Liver (tissue), 9 donors: Measurements from ENCODE around the gene PALD1. TPM values are rescaled to one million over a fixed set of nuclear protein-coding genes. Genes with fewer than 3 reads are reported as not detected.

ENCODE experiments used
- DNase-seq: peaks from one replicate; pipeline ENCODE4 v3.0.0-alpha.2; 2017; ENCODE audit warnings: low spot score
- H3K27ac ChIP-seq, 2 donors: one replicate each; pipeline ENCODE4 v1.7.0; 2013; ENCODE audit warnings: inconsistent platforms in 2 of 2, low read length in 2 of 2, control low read depth in 1 of 2, low read depth in 1 of 2, mild to moderate bottlenecking in 1 of 2
- H3K27me3 ChIP-seq, 4 donors: one replicate each; pipeline versions ENCODE4 v1.6.1 to v1.7.0; 2013; ENCODE audit warnings: low read length in 3 of 4, inconsistent platforms in 1 of 4, mild to moderate bottlenecking in 1 of 4, moderate library complexity in 1 of 4; ENCODE audit not compliant: control insufficient read depth in 4 of 4, insufficient read depth in 4 of 4
- H3K36me3 ChIP-seq, 4 donors: one replicate each; pipeline versions ENCODE4 v1.6.1 to v1.7.0; 2013; ENCODE audit warnings: low read length in 3 of 4, mild to moderate bottlenecking in 3 of 4, low read depth in 1 of 4, moderate library complexity in 1 of 4; ENCODE audit not compliant: control insufficient read depth in 4 of 4, insufficient read depth in 3 of 4
- H3K4me1 ChIP-seq, 4 donors: one replicate each; pipeline versions ENCODE4 v1.6.1 to v1.7.0; 2013; ENCODE audit warnings: low read length in 3 of 4, mild to moderate bottlenecking in 3 of 4, moderate library complexity in 1 of 4; ENCODE audit not compliant: control insufficient read depth in 4 of 4, insufficient read depth in 4 of 4
- H3K4me3 ChIP-seq, 3 donors: one replicate each; pipeline versions ENCODE4 v1.6.1 to v1.7.0; 2013; ENCODE audit warnings: low read length in 3 of 3, control low read depth in 1 of 3, low read depth in 1 of 3, mild to moderate bottlenecking in 1 of 3
- H3K9ac ChIP-seq, 2 donors: one replicate each; pipeline ENCODE4 v1.7.0; 2013; ENCODE audit warnings: low read length in 2 of 2, mild to moderate bottlenecking in 2 of 2, moderate library complexity in 2 of 2, control low read depth in 1 of 2, low read depth in 1 of 2
- H3K9me3 ChIP-seq, 4 donors: one replicate each; pipeline versions ENCODE4 v1.6.1 to v1.7.0; 2013; ENCODE audit warnings: low read length in 3 of 4; ENCODE audit not compliant: control insufficient read depth in 4 of 4
- ATF3 ChIP-seq: IDR thresholded peaks from 2 replicates; pipeline ENCODE4 v1.6.1; 2016; ENCODE audit warnings: antibody characterized with exemption
- CTCF ChIP-seq: fragments of 150-350 bp; IDR thresholded peaks from 2 replicates; pipeline ENCODE4 v1.5.1; 2017; ENCODE audit warnings: improper control_type of control experiment, low read depth, low read length; ENCODE audit not compliant: missing input control
- EGR1 ChIP-seq, 2 donors: IDR thresholded peaks; 2 replicates each; pipeline ENCODE4 v1.6.1; 2016 to 2018; ENCODE audit warnings: antibody characterized with exemption in 2 of 2, low read depth in 2 of 2
- FOXA1 ChIP-seq: IDR thresholded peaks from 2 replicates; pipeline ENCODE4 v1.6.1; 2016; ENCODE audit warnings: antibody characterized with exemption
- FOXA2 ChIP-seq: IDR thresholded peaks from 2 replicates; pipeline ENCODE4 v1.6.1; 2016; ENCODE audit warnings: antibody characterized with exemption
- GABPA ChIP-seq, 2 donors: IDR thresholded peaks in 1 of 2; conservative IDR thresholded peaks in 1 of 2; 2 replicates each; pipeline ENCODE4 v1.6.1; 2016; ENCODE audit warnings: antibody characterized with exemption in 2 of 2, mild to moderate bottlenecking in 1 of 2, moderate library complexity in 1 of 2
- HNF4A ChIP-seq, 2 donors: conservative IDR thresholded peaks; 2 replicates each; pipeline ENCODE4 v1.6.1; 2016; ENCODE audit warnings: antibody characterized with exemption in 2 of 2, mild to moderate bottlenecking in 2 of 2
- HNF4G ChIP-seq: IDR thresholded peaks from 2 replicates; pipeline ENCODE4 v1.6.1; 2016; ENCODE audit warnings: antibody characterized with exemption
- JUND ChIP-seq, 2 donors: IDR thresholded peaks; 2 replicates each; pipeline ENCODE4 v1.6.1; 2016; ENCODE audit warnings: antibody characterized with exemption in 2 of 2
- MAX ChIP-seq: IDR thresholded peaks from 2 replicates; pipeline ENCODE4 v1.6.1; 2016; ENCODE audit warnings: antibody characterized with exemption
- NR2F2 ChIP-seq: IDR thresholded peaks from 2 replicates; pipeline ENCODE4 v1.6.1; 2016; ENCODE audit warnings: antibody characterized with exemption
- RAD21 ChIP-seq, 2 donors: IDR thresholded peaks; 2 replicates each; pipeline ENCODE4 v1.6.1; 2016; ENCODE audit warnings: antibody characterized with exemption in 2 of 2, mild to moderate bottlenecking in 2 of 2
- REST ChIP-seq: IDR thresholded peaks from 2 replicates; pipeline ENCODE4 v1.6.1; 2016; ENCODE audit warnings: antibody characterized with exemption, mild to moderate bottlenecking
- RXRA ChIP-seq, 2 donors: IDR thresholded peaks; 2 replicates each; pipeline ENCODE4 v1.6.1; 2017 to 2018; ENCODE audit warnings: antibody characterized with exemption in 2 of 2, mild to moderate bottlenecking in 1 of 2
- SP1 ChIP-seq: IDR thresholded peaks from 2 replicates; pipeline ENCODE4 v1.6.1; 2018; ENCODE audit warnings: antibody characterized with exemption, mild to moderate bottlenecking
- TAF1 ChIP-seq: conservative IDR thresholded peaks from 2 replicates; pipeline ENCODE4 v1.6.1; 2016; ENCODE audit warnings: antibody characterized with exemption, mild to moderate bottlenecking
- YY1 ChIP-seq: IDR thresholded peaks from 2 replicates; pipeline ENCODE4 v1.6.1; 2016; ENCODE audit warnings: antibody characterized with exemption, mild to moderate bottlenecking
- ZBTB33 ChIP-seq: IDR thresholded peaks from 2 replicates; pipeline ENCODE4 v1.6.1; 2016; ENCODE audit warnings: antibody characterized with exemption
- WGBS: extraction: QIAGEN DNeasy Blood & Tissue Kit; methylation state at CpG from one replicate; pipeline ENCODE4 v1.1.7; 2013; 5-methylcytosine and 5-hydroxymethylcytosine counted together
- polyA plus RNA-seq, 2 donors: library from polyadenylated mRNA; stranded (reverse) in 1 of 2; unstranded in 1 of 2; fragments of 200-250 nt in 1 of 2; fragments of >200 nt in 1 of 2; fragmentation: Nextera tagmentation in 1 of 2; extraction: Ambion mirVana in 1 of 2; gene quantifications; one replicate each; pipeline versions ENCODE4 v1.2.1 to v1.2.3, GENCODE V29; 2013 to 2015
- total RNA-seq, 2 donors: library from RNA; depleted of rRNA; stranded (reverse); fragments of >200 nt; gene quantifications; one replicate each; pipeline ENCODE4 v1.2.3, GENCODE V29; 2014
- donor health status: healthy.
- donor health status: healthy.
- donor health status: healthy.
- donor health status: healthy.
- donor health status: healthy.

PALD1 gene
- total and polyA plus RNA-seq, 4 donors: 0.72 to 4.2 (median 1.4) TPM

- no peak for TF ChIP-seq ZBTB33
- no peak for TF ChIP-seq YY1
Measured at GRCh38 chr10:70594161-70594560, 115.6 kb downstream of the PALD1 start (continued).

GRCh38 chr10:70595566-70596016, 117.0 kb downstream of the PALD1 start:
- Histone ChIP-seq H3K4me1 (no peaks in the 10 kb centered on the region), H3K9ac (no peak overlapping the region), H3K9me3 (no peaks in the 10 kb centered on the region), H3K27me3 (no peaks in the 10 kb centered on the region), H3K27ac (no peak overlapping the region), H3K36me3 (no peaks in the 10 kb centered on the region), H3K4me3 (no peak overlapping the region)
- 74% methylated on average over 5 of the region's 5 CpGs for WGBS
- TF ChIP-seq CTCF: no peak
- TF ChIP-seq HNF4A (conservative IDR thresholded peaks at IDR 0.05): no peak
- no peak for TF ChIP-seq ATF3
- no peak for TF ChIP-seq FOXA2
- TF ChIP-seq RAD21 (IDR thresholded peaks at IDR 0.05): no peak
- no peak for TF ChIP-seq ZBTB33
- TF ChIP-seq TAF1: no peak
- no peak for TF ChIP-seq HNF4G
- no peak for TF ChIP-seq REST
- no peak for TF ChIP-seq FOXA1
- no peak for TF ChIP-seq MAX
- TF ChIP-seq YY1: no peak
- TF ChIP-seq EGR1 (IDR thresholded peaks at IDR 0.05; ENCODE audit: low read depth in 2 of 2): no peak
- TF ChIP-seq JUND (IDR thresholded peaks at IDR 0.05): no peak
- TF ChIP-seq RXRA (IDR thresholded peaks at IDR 0.05): no peak
- TF ChIP-seq SP1: no peak
- no peak for TF ChIP-seq NR2F2
- no peak for TF ChIP-seq GABPA (IDR thresholded peaks at IDR 0.05 in 1 of 2, conservative IDR thresholded peaks at IDR 0.05 in 1 of 2)
- DNase-seq: no peak
